Right lobe of liver (tissue), 6 donors: ENCODE data around the gene ING2. TPM values are rescaled to one million over a fixed set of nuclear protein-coding genes. Genes with fewer than 3 reads are reported as not detected.

ENCODE experiments used
- ATAC-seq, 4 donors: fragments of 200-7000 bp; cut with Tn5 transposase; one replicate each; pipeline ENCODE4 v1.9.1; 2020; ENCODE audit warnings: mild to moderate bottlenecking in 4 of 4, moderate library complexity in 4 of 4
- DNase-seq, 3 donors: peaks; one replicate each; pipeline ENCODE4 v3.0.0-alpha.2; 2020
- H3K27ac ChIP-seq, 3 donors: fragments of 200-600 bp; one replicate each; pipeline ENCODE4 v1.8.0; 2022
- H3K27me3 ChIP-seq, 2 donors: fragments of 200-600 bp; one replicate each; pipeline ENCODE4 v1.8.0; 2022
- H3K36me3 ChIP-seq, 4 donors: fragments of 200-600 bp; sonication (generic) in 1 of 4; one replicate each; pipeline versions ENCODE4 v1.5.1 to v1.8.0; 2017 to 2022; ENCODE audit warnings: control low read depth in 1 of 4
- H3K4me1 ChIP-seq, 4 donors: fragments of 200-600 bp; sonication (generic) in 1 of 4; one replicate each; pipeline versions ENCODE4 v1.5.1 to v1.8.0; 2017 to 2022; ENCODE audit warnings: control low read depth in 1 of 4
- H3K4me3 ChIP-seq, 3 donors: fragments of 200-600 bp; one replicate each; pipeline ENCODE4 v1.8.0; 2022
- H3K9me3 ChIP-seq, 4 donors: fragments of 200-600 bp; sonication (generic) in 1 of 4; one replicate each; pipeline versions ENCODE4 v1.5.1 to v1.8.0; 2017 to 2022; ENCODE audit warnings: control low read depth in 1 of 4
- CTCF ChIP-seq, 4 donors: fragments of 200-600 bp in 3 of 4; fragments of 450-650 bp in 1 of 4; IDR thresholded peaks; one replicate each; pipeline versions ENCODE4 v1.5.1 to v1.8.0; 2016 to 2022; ENCODE audit warnings: antibody characterized with exemption in 4 of 4, mild to moderate bottlenecking in 2 of 4
- POLR2A ChIP-seq: fragments of 450-650 bp; IDR thresholded peaks from one replicate; pipeline ENCODE4 v1.6.1; 2017; ENCODE audit warnings: antibody characterized with exemption, mild to moderate bottlenecking
- WGBS: methylation state at CpG from one replicate; pipeline ENCODE4 v1.1.6; 2018; ENCODE audit warnings: low coverage, low lambda C conversion rate; ENCODE audit not compliant: insufficient coverage; ENCODE audit errors: missing lambda C conversion rate; 5-methylcytosine and 5-hydroxymethylcytosine counted together
- intact Hi-C, 2 donors: fragments of 100-400 bp; cut with DNase I; formaldehyde crosslinking; loops; one replicate each; pipeline versions ENCODE4 v1.11.2 to v1.14.1; 2022
- total RNA-seq, 6 experiments: library from RNA; depleted of rRNA in 2 of 6; stranded (reverse); fragments of >200 nt in 2 of 6; fragmentation: NEBNext Ultra II Directional in 3 of 6; extraction: Animal tissue kit (Norgen Biotek cat#: 25700) in 3 of 6; gene quantifications; one replicate each; pipeline versions ENCODE4 v1.1.0 to v1.2.4, GENCODE V29; 2016 to 2023
- donor health status: DM: no; HTN: yes; CAD: no.
- donor health status: DM: no; HTN: no; CAD: no.
- donor health status: DM: no; HTN: no; CAD: no.
- donor health status: DM: no; HTN: yes; CAD: no.
- donor health status: DM: no; HTN: yes; CAD: no.

Gene ING2
- total RNA-seq, 6 experiments from 2014 or later: 3.5 to 7.3 (median 5.6) TPM

GRCh38 chr4:183522821-183523220, 18.0 kb downstream of the ING2 start:
- TF ChIP-seq CTCF (IDR thresholded peaks at IDR 0.05) (no peak), POLR2A (no peak)
- ATAC-seq (no peak), DNase-seq (no peak)
- 81% methylated on average over 4 of the region's 4 CpGs for WGBS
- no peak overlapping the region for H3K27ac ChIP-seq
- no peaks in the 10 kb centered on the region for H3K36me3 ChIP-seq
- intact Hi-C loops: no loop called here
- H3K27me3 ChIP-seq: no peaks in the 10 kb centered on the region
- H3K4me3 ChIP-seq: no peak overlapping the region
- H3K9me3 ChIP-seq: no peaks in the 10 kb centered on the region
- H3K4me1 ChIP-seq: no peaks in the 10 kb centered on the region

- intact Hi-C loops: no loop called here
- no peaks in the 10 kb centered on the region for H3K9me3 ChIP-seq
- DNase-seq: no peak
- H3K4me3 ChIP-seq: no peak overlapping the region
- H3K36me3 ChIP-seq: no peaks in the 10 kb centered on the region
- ATAC-seq: no peak
- 43% methylated on average over 2 of the region's 2 CpGs for WGBS
- H3K27me3 ChIP-seq: no peaks in the 10 kb centered on the region
- H3K4me1 ChIP-seq: no peaks in the 10 kb centered on the region
- H3K27ac ChIP-seq: no peak overlapping the region
- no peak for TF ChIP-seq CTCF (IDR thresholded peaks at IDR 0.05)
- TF ChIP-seq POLR2A: no peak
Measured at GRCh38 chr4:183527326-183527725, 22.5 kb downstream of the ING2 start.

- no peak for ATAC-seq
- no peaks in the 10 kb centered on the region for H3K36me3 ChIP-seq
- H3K27ac ChIP-seq: no peak overlapping the region
- DNase-seq: no peak
- 56% methylated on average over 4 of the region's 4 CpGs for WGBS
- no peaks in the 10 kb centered on the region for H3K9me3 ChIP-seq
- intact Hi-C loops: no loop called here
- H3K4me1 ChIP-seq: no peaks in the 10 kb centered on the region
- H3K4me3 ChIP-seq: no peak overlapping the region
- H3K27me3 ChIP-seq: no peaks in the 10 kb centered on the region
- TF ChIP-seq POLR2A (no peak), CTCF (IDR thresholded peaks at IDR 0.05) (no peak)
Measured at GRCh38 chr4:183532821-183533220, 28.0 kb downstream of the ING2 start.

- H3K27me3 ChIP-seq: no peaks in the 10 kb centered on the region
- no peak for DNase-seq
- no peak overlapping the region for H3K27ac ChIP-seq
- no peaks in the 10 kb centered on the region for H3K9me3 ChIP-seq
- H3K4me1 ChIP-seq: no peaks in the 10 kb centered on the region
- TF ChIP-seq CTCF (IDR thresholded peaks at IDR 0.05): no peak
- no peak for TF ChIP-seq POLR2A
- no peak overlapping the region for H3K4me3 ChIP-seq
- no peaks in the 10 kb centered on the region for H3K36me3 ChIP-seq
- no peak for ATAC-seq
- intact Hi-C loops: no loop called here
- 52% methylated on average over 13 of the region's 23 CpGs for WGBS
Measured at GRCh38 chr4:183533698-183534097, 28.8 kb downstream of the ING2 start.

- ATAC-seq (no peak), DNase-seq (no peak)
- TF ChIP-seq CTCF (IDR thresholded peaks at IDR 0.05) (no peak), POLR2A (no peak)
- intact Hi-C loops: no loop called here
- no peaks in the 10 kb centered on the region for H3K9me3 ChIP-seq
- no peak overlapping the region for H3K4me3 ChIP-seq
- no peaks in the 10 kb centered on the region for H3K27me3 ChIP-seq
- no peaks in the 10 kb centered on the region for H3K36me3 ChIP-seq
- no peak overlapping the region for H3K27ac ChIP-seq
- no peaks in the 10 kb centered on the region for H3K4me1 ChIP-seq
- 68% methylated on average over 10 of the region's 13 CpGs for WGBS
Measured at GRCh38 chr4:183540410-183541009, 35.7 kb downstream of the ING2 start.
